Inferior parietal cortex (tissue), 1 donor: ENCODE measurements around the gene CAMKK2.
A peak's percentile ranks its signal among the peaks of the same experiment; 100 is the strongest.
"Not testable (repeated sequence)": the region's sequence is repeated elsewhere in the genome, so short reads cannot be mapped to it uniquely, and the experiment has no call there.

Experiments used
- DNase-seq: peaks from one replicate; pipeline ENCODE4 v3.0.0-alpha.2; 2016; ENCODE audit errors: extremely low spot score

Gene CAMKK2

GRCh38 chr12:121224591-121224990 is 71.9 kb downstream of the CAMKK2 start:
- no peak for DNase-seq

- DNase-seq, result no peak
Measured at GRCh38 chr12:121223292-121224285, 72.9 kb downstream of the CAMKK2 start.

GRCh38 chr12:121222847-121223246 is 73.7 kb downstream of the CAMKK2 start:
- DNase-seq, result no peak

- no peak for DNase-seq
Measured at GRCh38 chr12:121219353-121219986, 77.0 kb downstream of the CAMKK2 start.

- DNase-seq, result no peak
Measured at GRCh38 chr12:121218588-121219352, 77.7 kb downstream of the CAMKK2 start.

GRCh38 chr12:121217761-121218160 is 78.7 kb downstream of the CAMKK2 start:
- DNase-seq, result no peak

- no peak for DNase-seq
Measured at GRCh38 chr12:121217063-121217462, 79.4 kb downstream of the CAMKK2 start.

- DNase-seq, result no peak
Measured at GRCh38 chr12:121216102-121216501, 80.4 kb downstream of the CAMKK2 start.

- no peak for DNase-seq
Measured at GRCh38 chr12:121214855-121215745, 81.4 kb downstream of the CAMKK2 start.

GRCh38 chr12:121214166-121214777 is 82.2 kb downstream of the CAMKK2 start:
- DNase-seq, result no peak

- no peak for DNase-seq
Measured at GRCh38 chr12:121212875-121213274, 83.6 kb downstream of the CAMKK2 start.

- DNase-seq, result peak; percentile 73
Measured at GRCh38 chr12:121209624-121210572, 86.6 kb downstream of the CAMKK2 start, which contains the start of gene P2RX4. Gene P2RX4, plus strand, starts transcription at chr12:121210129. Its CDS starts 36 bp downstream, at chr12:121210165.

- DNase-seq, result no peak
Measured at GRCh38 chr12:121209221-121209620, 87.3 kb downstream of the CAMKK2 start.

GRCh38 chr12:121208571-121208970 is 87.9 kb downstream of the CAMKK2 start:
- DNase-seq, result not testable (repeated sequence)

GRCh38 chr12:121205491-121205890 is 91.0 kb downstream of the CAMKK2 start:
- no peak for DNase-seq

- no peak for DNase-seq
Measured at GRCh38 chr12:121203482-121203881, 93.0 kb downstream of the CAMKK2 start.

GRCh38 chr12:121202407-121203355 is 93.8 kb downstream of the CAMKK2 start:
- no peak for DNase-seq

GRCh38 chr12:121201140-121201539 is 95.4 kb downstream of the CAMKK2 start:
- not testable (repeated sequence) for DNase-seq
